B cell (primary cell): Measurements from ENCODE around the gene BRD1. TPM values are rescaled to one million over a fixed set of nuclear protein-coding genes. Genes with fewer than 3 reads are reported as not detected.

ENCODE experiments used
- ATAC-seq: fragments of 200-7000 bp; cut with Tn5 transposase; one replicate; pipeline ENCODE4 v1.10.0; 2021; ENCODE audit warnings: low read depth, mild to moderate bottlenecking, moderate number of reproducible peaks, moderate library complexity
- CTCF ChIA-PET: fragments of 350-600 bp; sonication (Branson Sonifier 250); formaldehyde crosslinking; loops from one replicate; lab custom pipeline; 2021; ENCODE audit warnings: antibody characterized with exemption, inconsistent platforms; lab: Charles Lee
- POLR2A ChIA-PET: fragments of 350-600 bp; sonication (Branson Sonifier 250); formaldehyde crosslinking; loops from one replicate; lab custom pipeline; 2021; ENCODE audit warnings: antibody characterized with exemption; lab: Charles Lee
- DNase-seq: peaks from one replicate; pipeline ENCODE4 v3.0.0; 2013
- H2AFZ ChIP-seq: 2 replicates; pipeline ENCODE4 v1.6.1; 2012; ENCODE audit warnings: mild to moderate bottlenecking, low read depth, low read length; ENCODE audit not compliant: insufficient read depth, poor library complexity, severe bottlenecking
- H3K27ac ChIP-seq, 2 donors: 1 replicate in 1 of 2; 2 replicates in 1 of 2; pipeline ENCODE4 v1.5.1; 2012 to 2013; ENCODE audit warnings: low read length in 2 of 2, mild to moderate bottlenecking in 2 of 2, moderate library complexity in 1 of 2
- H3K27me3 ChIP-seq, 4 experiments: fragments of 200-600 bp in 1 of 4; sonication (generic) in 1 of 4; replicated peaks in 1 of 4; 1 replicate in 2 of 4; 2 replicates in 2 of 4; pipeline versions ENCODE4 v1.6.1 to v1.7.0; 2013 to 2016; ENCODE audit warnings: low read length in 3 of 4, mild to moderate bottlenecking in 2 of 4, mixed read lengths in 1 of 4, moderate library complexity in 1 of 4; ENCODE audit not compliant: insufficient read depth in 4 of 4, control insufficient read depth in 3 of 4; ENCODE audit errors: control extremely low read depth in 1 of 4
- H3K36me3 ChIP-seq, 2 experiments: replicated peaks in 1 of 2; 1 replicate in 1 of 2; 2 replicates in 1 of 2; pipeline versions ENCODE4 v1.6.1 to v1.7.1; 2013; ENCODE audit warnings: low read length in 1 of 2; ENCODE audit not compliant: insufficient read depth in 2 of 2, control insufficient read depth in 1 of 2; ENCODE audit errors: control extremely low read depth in 1 of 2, extremely low read depth in 1 of 2
- H3K4me1 ChIP-seq, 2 donors: fragments of 200-600 bp in 1 of 2; sonication (generic) in 1 of 2; 1 replicate in 1 of 2; 2 replicates in 1 of 2; pipeline versions ENCODE4 v1.5.1 to v1.6.1; 2013 to 2017; ENCODE audit warnings: low read length in 2 of 2; ENCODE audit not compliant: control insufficient read depth in 2 of 2, insufficient read depth in 2 of 2
- H3K4me2 ChIP-seq: replicated peaks from 2 replicates; pipeline ENCODE3; 2012; ENCODE audit warnings: mild to moderate bottlenecking, low read depth, low read length; ENCODE audit not compliant: poor library complexity, severe bottlenecking
- H3K4me3 ChIP-seq, 5 experiments: fragments of 200-600 bp in 1 of 5; sonication (generic) in 1 of 5; 1 replicate in 3 of 5; 2 replicates in 2 of 5; pipeline versions ENCODE4 v1.5.1 to v1.7.0; 2011 to 2016; ENCODE audit warnings: low read length in 4 of 5, mild to moderate bottlenecking in 4 of 5, low read depth in 2 of 5, control low read depth in 1 of 5, moderate library complexity in 1 of 5; ENCODE audit not compliant: insufficient read depth in 1 of 5; ENCODE audit errors: control extremely low read depth in 1 of 5, extremely low read depth in 1 of 5
- H3K79me2 ChIP-seq: fragments of 200-600 bp; sonication (generic); one replicate; pipeline ENCODE4 v1.6.0; 2016; ENCODE audit warnings: low read length; ENCODE audit not compliant: control insufficient read depth, insufficient read depth
- H3K9ac ChIP-seq: fragments of 200-600 bp; sonication (generic); 2 replicates; pipeline ENCODE4 v1.6.1; 2017; ENCODE audit warnings: mild to moderate bottlenecking, low read length, moderate library complexity
- H3K9me3 ChIP-seq, 3 donors: one replicate each; pipeline versions ENCODE4 v1.6.1 to v1.7.1; 2013; ENCODE audit warnings: low read length in 2 of 3; ENCODE audit not compliant: control insufficient read depth in 2 of 3, insufficient read depth in 1 of 3; ENCODE audit errors: control extremely low read depth in 1 of 3
- H4K20me1 ChIP-seq: 2 replicates; pipeline ENCODE4 v1.6.0; 2012; ENCODE audit warnings: mild to moderate bottlenecking, low read length; ENCODE audit not compliant: insufficient read depth, control insufficient read depth, poor library complexity, severe bottlenecking
- H3K27ac Mint-ChIP-seq: one replicate; pipeline ENCODE4 v1.8.0; 2021; ENCODE audit warnings: mixed read lengths
- H3K27me3 Mint-ChIP-seq: one replicate; pipeline ENCODE4 v1.8.0; 2021; ENCODE audit warnings: mixed read lengths
- H3K4me1 Mint-ChIP-seq: one replicate; pipeline ENCODE4 v1.8.0; 2021; ENCODE audit warnings: mixed read lengths
- H3K4me3 Mint-ChIP-seq: one replicate; pipeline ENCODE4 v1.8.0; 2021; ENCODE audit warnings: mixed read lengths
- H3K9me3 Mint-ChIP-seq: one replicate; pipeline ENCODE4 v1.8.0; 2022; ENCODE audit warnings: mixed read lengths; ENCODE audit not compliant: insufficient read depth
- CTCF ChIP-seq: fragments of 200-600 bp; IDR thresholded peaks from one replicate; pipeline ENCODE4 v1.8.0; 2022; ENCODE audit warnings: antibody characterized with exemption, mild to moderate bottlenecking
- EZH2 ChIP-seq: IDR thresholded peaks from 2 replicates; pipeline ENCODE4 v1.6.1; 2012; ENCODE audit warnings: borderline replicate concordance, low read depth, mild to moderate bottlenecking, moderate library complexity, low read length; ENCODE audit not compliant: insufficient read depth, poor library complexity, severe bottlenecking
- WGBS: methylation state at CpG from one replicate; pipeline ENCODE4 v1.1.5; 2013; ENCODE audit warnings: missing lambda C conversion rate; ENCODE audit not compliant: insufficient coverage; 5-methylcytosine and 5-hydroxymethylcytosine counted together
- intact Hi-C: fragments of 100-400 bp; cut with micrococcal nuclease; formaldehyde crosslinking; loops from one replicate; pipeline ENCODE4 v1.10.0; 2022
- polyA plus RNA-seq: library from polyadenylated mRNA; depleted of rRNA; stranded (reverse); fragments of >200 nt; gene quantifications from 2 replicates; pipeline ENCODE4 v1.2.3, GENCODE V29; 2012
- total RNA-seq, 2 donors: library from RNA; stranded (reverse); fragments of 120-200 nt in 1 of 2; gene quantifications; 1 replicate in 1 of 2; 2 replicates in 1 of 2; pipeline versions ENCODE4 v1.2.3 to v1.2.4, GENCODE V29; 2013 to 2022

Gene BRD1
- total and polyA plus RNA-seq, 2 donors (not counting 1 experiment from before 2014, with no cell fraction given): 16.9 to 73.3 TPM

- peaks cover 0 to 21% (median 1%) of the 10 kb centered on the region in 3 donors for H3K9me3 ChIP-seq
- Mint-ChIP-seq H3K27ac (no peak overlapping the region), H3K4me3 (no peak overlapping the region), H3K9me3 (peaks cover 7% of the 10 kb centered on the region), H3K27me3 (peaks cover 57% of the 10 kb centered on the region), H3K4me1 (no peaks in the 10 kb centered on the region)
- no peak for ATAC-seq
- DNase-seq: no peak
- no peak overlapping the region for H3K4me3 ChIP-seq
- H3K79me2 ChIP-seq: no peaks in the 10 kb centered on the region
- no peak overlapping the region for H3K27ac ChIP-seq
- no peak overlapping the region for H3K4me2 ChIP-seq
- ChIA-PET POLR2A (no interaction called here), CTCF (no interaction called here)
- H3K4me1 ChIP-seq: no peaks in the 10 kb centered on the region
- intact Hi-C loops: no loop called here
- no peak overlapping the region for H2AFZ ChIP-seq
- H3K9ac ChIP-seq: no peak overlapping the region
- H3K27me3 ChIP-seq: peaks cover 0 to 21% (median 4%) of the 10 kb centered on the region in 4 experiments
- no peaks in the 10 kb centered on the region for H4K20me1 ChIP-seq
- TF ChIP-seq EZH2 (no peak), CTCF (no peak)
- WGBS: 75% methylated on average over 9 of the region's 13 CpGs
- H3K36me3 ChIP-seq: no peaks in the 10 kb centered on the region
Observed at GRCh38 chr22:49735901-49736421, 91.7 kb downstream of the BRD1 start.

GRCh38 chr22:49735411-49735900 is 92.2 kb downstream of the BRD1 start:
- ATAC-seq (no peak), DNase-seq (no peak)
- Mint-ChIP-seq H3K27ac (no peak overlapping the region), H3K27me3 (peaks cover 58% of the 10 kb centered on the region), H3K4me1 (no peaks in the 10 kb centered on the region), H3K9me3 (peaks cover 7% of the 10 kb centered on the region), H3K4me3 (no peak overlapping the region)
- no peaks in the 10 kb centered on the region for H3K4me1 ChIP-seq
- TF ChIP-seq EZH2 (no peak), CTCF (no peak)
- intact Hi-C loops: no loop called here
- no peaks in the 10 kb centered on the region for H3K79me2 ChIP-seq
- POLR2A ChIA-PET: no interaction called here
- WGBS: 60% methylated on average over 16 of the region's 16 CpGs
- peaks cover 0 to 21% (median 1%) of the 10 kb centered on the region in 3 donors for H3K9me3 ChIP-seq
- H3K4me2 ChIP-seq: no peak overlapping the region
- CTCF ChIA-PET: no interaction called here
- no peak overlapping the region for H2AFZ ChIP-seq
- H3K27me3 ChIP-seq: peaks cover 0 to 21% (median 4%) of the 10 kb centered on the region in 4 experiments
- H3K36me3 ChIP-seq: no peaks in the 10 kb centered on the region
- H3K9ac ChIP-seq: no peak overlapping the region
- H4K20me1 ChIP-seq: no peaks in the 10 kb centered on the region
- no peak overlapping the region for H3K27ac ChIP-seq
- no peak overlapping the region for H3K4me3 ChIP-seq
